Neuronal stem cell (in vitro differentiated cells): ENCODE data around the gene ITSN1.
"Not testable (repeated sequence)": the region's sequence is repeated elsewhere in the genome, so short reads cannot be mapped to it uniquely, and the experiment has no call there.

Experiments used
- DNase-seq: peaks from one replicate; pipeline ENCODE4 v3.0.0-alpha.2; 2013; ENCODE audit warnings: low spot score
- H2AFZ ChIP-seq: one replicate; pipeline ENCODE4 v1.6.1; 2013; ENCODE audit warnings: mild to moderate bottlenecking, low read length, inconsistent platforms
- H2AK5ac ChIP-seq: 2 replicates; pipeline ENCODE4 v1.6.1; 2013; ENCODE audit warnings: low read depth, mild to moderate bottlenecking, inconsistent platforms, low read length, moderate library complexity, mixed read lengths
- H2BK120ac ChIP-seq: 2 replicates; pipeline ENCODE4 v1.6.1; 2013; ENCODE audit warnings: low read depth, mild to moderate bottlenecking, inconsistent platforms, low read length, moderate library complexity, mixed read lengths
- H2BK12ac ChIP-seq: one replicate; pipeline ENCODE4 v1.6.1; 2013; ENCODE audit warnings: low read length, inconsistent platforms
- H2BK15ac ChIP-seq: 2 replicates; pipeline ENCODE4 v1.6.1; 2013; ENCODE audit warnings: mild to moderate bottlenecking, low read length, inconsistent platforms, mixed read lengths
- H2BK5ac ChIP-seq: one replicate; pipeline ENCODE4 v1.6.1; 2013; ENCODE audit warnings: inconsistent platforms, mild to moderate bottlenecking, low read length, moderate library complexity
- H3K14ac ChIP-seq: one replicate; pipeline ENCODE4 v1.6.1; 2013; ENCODE audit warnings: low read length, inconsistent platforms
- H3K18ac ChIP-seq: 2 replicates; pipeline ENCODE4 v1.6.1; 2013; ENCODE audit warnings: low read length, inconsistent platforms
- H3K23ac ChIP-seq: 2 replicates; pipeline ENCODE4 v1.6.1; 2013; ENCODE audit warnings: low read depth, mild to moderate bottlenecking, mixed read lengths, low read length, inconsistent platforms; ENCODE audit not compliant: poor library complexity
- H3K27ac ChIP-seq: replicated peaks from 3 replicates; pipeline ENCODE4 v1.5.1; 2013; ENCODE audit warnings: low read length, inconsistent platforms
- H3K27me3 ChIP-seq, 3 experiments: 2 replicates each; pipeline ENCODE4 v1.6.1; 2013; ENCODE audit warnings: low read length in 3 of 3, mild to moderate bottlenecking in 2 of 3, inconsistent platforms in 1 of 3, low read depth in 1 of 3, mixed read lengths in 1 of 3, moderate library complexity in 1 of 3; ENCODE audit not compliant: control insufficient read depth in 3 of 3, insufficient read depth in 3 of 3
- H3K36me3 ChIP-seq, 2 donors: replicated peaks in 1 of 2; 2 replicates each; pipeline ENCODE4 v1.6.1; 2013; ENCODE audit warnings: low read length in 2 of 2; ENCODE audit not compliant: control insufficient read depth in 2 of 2, insufficient read depth in 2 of 2
- H3K4ac ChIP-seq: 2 replicates; pipeline ENCODE4 v1.6.1; 2013; ENCODE audit warnings: inconsistent platforms, mild to moderate bottlenecking, low read length, moderate library complexity
- H3K4me1 ChIP-seq, 2 donors: 1 replicate in 1 of 2; 2 replicates in 1 of 2; pipeline ENCODE4 v1.6.1; 2013; ENCODE audit warnings: low read length in 2 of 2, low read depth in 1 of 2; ENCODE audit not compliant: control insufficient read depth in 2 of 2, insufficient read depth in 1 of 2
- H3K4me2 ChIP-seq: one replicate; pipeline ENCODE4 v1.6.1; 2013; ENCODE audit warnings: mild to moderate bottlenecking, low read length, inconsistent platforms; ENCODE audit not compliant: insufficient read depth, poor library complexity, severe bottlenecking
- H3K4me3 ChIP-seq, 2 donors: 2 replicates each; pipeline ENCODE4 v1.5.1; 2013; ENCODE audit warnings: low read length in 2 of 2, mild to moderate bottlenecking in 2 of 2, inconsistent platforms in 1 of 2, moderate library complexity in 1 of 2
- H3K79me1 ChIP-seq: one replicate; pipeline ENCODE4 v1.6.1; 2013; ENCODE audit warnings: low read depth, mild to moderate bottlenecking, inconsistent platforms, low read length, moderate library complexity
- H3K9ac ChIP-seq: one replicate; pipeline ENCODE4 v1.6.1; 2013; ENCODE audit warnings: mild to moderate bottlenecking, low read depth, low read length, inconsistent platforms; ENCODE audit not compliant: poor library complexity
- H3K9me3 ChIP-seq, 2 donors: replicated peaks in 1 of 2; 2 replicates each; pipeline versions ENCODE3 to v1.6.1; 2013; ENCODE audit warnings: low read length in 2 of 2, mild to moderate bottlenecking in 2 of 2, inconsistent platforms in 1 of 2, low read depth in 1 of 2, mixed read lengths in 1 of 2, moderate library complexity in 1 of 2; ENCODE audit not compliant: control insufficient read depth in 2 of 2, insufficient read depth in 1 of 2
- H4K8ac ChIP-seq: one replicate; pipeline ENCODE4 v1.6.1; 2013; ENCODE audit warnings: low read depth, mild to moderate bottlenecking, inconsistent platforms, low read length, moderate library complexity
- H4K91ac ChIP-seq: one replicate; pipeline ENCODE4 v1.6.1; 2013; ENCODE audit warnings: low read length, low read depth, mild to moderate bottlenecking, inconsistent platforms; ENCODE audit not compliant: poor library complexity
- WGBS, 2 donors: extraction: QIAGEN DNeasy Blood & Tissue Kit; methylation state at CpG; one replicate each; pipeline ENCODE4 v1.1.7; 2013; ENCODE audit warnings: missing lambda C conversion rate in 2 of 2, mixed read lengths in 1 of 2; ENCODE audit not compliant: insufficient read length in 2 of 2, insufficient replicate concordance in 1 of 2; ENCODE audit errors: extremely low coverage in 2 of 2; 5-methylcytosine and 5-hydroxymethylcytosine counted together

ITSN1 gene

GRCh38 chr21:33626151-33626550 lies 16.1 kb upstream of the ITSN1 start:
- not testable (repeated sequence) for H3K4me3 ChIP-seq, H2AK5ac ChIP-seq, H2AFZ ChIP-seq, H3K27me3 ChIP-seq, H3K9ac ChIP-seq, H4K8ac ChIP-seq, H3K4me1 ChIP-seq, H3K18ac ChIP-seq, H3K27ac ChIP-seq, H3K79me1 ChIP-seq, H2BK12ac ChIP-seq, H3K4me2 ChIP-seq, H2BK15ac ChIP-seq, H3K9me3 ChIP-seq, H2BK5ac ChIP-seq, H3K4ac ChIP-seq, DNase-seq, H3K23ac ChIP-seq, H2BK120ac ChIP-seq, H4K91ac ChIP-seq, H3K14ac ChIP-seq
- no CpG with 5 or more reads among the region's 7 CpGs for WGBS, 2 donors
- peaks cover 2 to 80% of the 10 kb centered on the region in 2 donors for H3K36me3 ChIP-seq

GRCh38 chr21:33634254-33634653 lies 8.0 kb upstream of the ITSN1 start:
- H2BK5ac ChIP-seq = no peak overlapping the region
- WGBS, 2 donors = no CpG with 5 or more reads among the region's 2 CpGs
- no peak overlapping the region for H2AK5ac ChIP-seq
- H3K79me1 ChIP-seq = no peaks in the 10 kb centered on the region
- no peak overlapping the region for H3K23ac ChIP-seq
- peaks cover 0 to 64% of the 10 kb centered on the region in 2 donors for H3K36me3 ChIP-seq
- H3K14ac ChIP-seq = no peak overlapping the region
- peaks cover 0 to 16% of the 10 kb centered on the region in 2 donors for H3K9me3 ChIP-seq
- H3K4ac ChIP-seq = no peak overlapping the region
- no peaks in the 10 kb centered on the region for H3K27me3 ChIP-seq
- no peak overlapping the region for H2BK120ac ChIP-seq
- H3K4me1 ChIP-seq = no peaks in the 10 kb centered on the region
- no peak overlapping the region for H2BK15ac ChIP-seq
- no peak overlapping the region for H3K18ac ChIP-seq
- no peak overlapping the region for H3K4me2 ChIP-seq
- no peak for DNase-seq
- H4K8ac ChIP-seq = no peak overlapping the region
- H3K9ac ChIP-seq = no peak overlapping the region
- no peak overlapping the region for H4K91ac ChIP-seq
- H2BK12ac ChIP-seq = no peak overlapping the region
- H2AFZ ChIP-seq = no peak overlapping the region
- H3K27ac ChIP-seq = no peak overlapping the region
- no peak overlapping the region for H3K4me3 ChIP-seq

GRCh38 chr21:33640697-33641351 lies 1.5 kb upstream of the ITSN1 start:
- WGBS, 2 donors = 100% methylated on average over 3 of the region's 18 CpGs; no CpG with 5 or more reads in 1 of the 2 donors
- Histone ChIP-seq H3K36me3 (peaks cover 0 to 22% of the 10 kb centered on the region in 2 donors), H2BK120ac (no peak overlapping the region), H2BK5ac (no peak overlapping the region), H2BK12ac (no peak overlapping the region), H2AK5ac (no peak overlapping the region), H4K8ac (no peak overlapping the region), H3K23ac (no peak overlapping the region), H3K79me1 (no peaks in the 10 kb centered on the region), H3K9ac (no peak overlapping the region), H3K9me3 (peaks cover 0 to 8% of the 10 kb centered on the region in 2 donors), H3K4me2 (peak overlapping the region; percentile 67), H3K27me3 (no peaks in the 10 kb centered on the region), H3K14ac (no peak overlapping the region), H3K4me3 (peak overlapping the region; percentile 75 to 86), H2AFZ (peak overlapping the region; percentile 86), H3K18ac (no peak overlapping the region), H3K27ac (peak overlapping the region; percentile 45), H2BK15ac (no peak overlapping the region), H4K91ac (no peak overlapping the region), H3K4me1 (no peaks in the 10 kb centered on the region), H3K4ac (no peak overlapping the region)
- DNase-seq = no peak

- Histone ChIP-seq H4K91ac (peak within 1 kb of the TSS; percentile 70), H3K27ac (peak within 1 kb of the TSS; percentile 91), H4K8ac (no peak within 1 kb of the TSS), H3K79me1 (no peaks in the 10 kb centered on the region), H3K27me3 (no peaks in the 10 kb centered on the region), H2AK5ac (peak within 1 kb of the TSS; percentile 26), H3K9ac (peak within 1 kb of the TSS; percentile 93), H2BK120ac (no peak within 1 kb of the TSS), H2BK5ac (peak within 1 kb of the TSS; percentile 89), H2BK12ac (peak within 1 kb of the TSS; percentile 19), H3K4me2 (peak within 1 kb of the TSS; percentile 67), H3K36me3 (peaks cover 0 to 22% of the 10 kb centered on the region in 2 donors), H3K18ac (peak within 1 kb of the TSS; percentile 99), H3K9me3 (peaks cover 0 to 4% of the 10 kb centered on the region in 2 donors), H3K14ac (peak within 1 kb of the TSS; percentile 51), H3K4ac (no peak within 1 kb of the TSS), H3K23ac (peak within 1 kb of the TSS; percentile 99), H3K4me1 (no peaks in the 10 kb centered on the region), H3K4me3 (peak within 1 kb of the TSS; percentile 75 to 96), H2AFZ (peak within 1 kb of the TSS; percentile 89), H2BK15ac (peak within 1 kb of the TSS; percentile 66)
- no CpG with 5 or more reads among the region's 38 CpGs for WGBS, 2 donors
- DNase-seq = peak; percentile 99
Measured at GRCh38 chr21:33641352-33642026, 812 bp upstream of the ITSN1 start, which contains the start of gene CRYZL1. Gene CRYZL1, minus strand, starts transcription at chr21:33641741. Its CDS starts 10,190 bp downstream, at chr21:33631551.
